Measurements from ENCODE around the gene NR4A2.

The NR4A2 gene

GRCh38 chr2:156340377-156340776, 7.9 kb upstream of the NR4A2 start:
- DNase-seq (ENCODE audit: low spot score) = no peak

- no peak for DNase-seq (ENCODE audit: low spot score)
These were observed 7.3 kb upstream of the NR4A2 start for GRCh38 chr2:156339865-156340264.

GRCh38 chr2:156339110-156339847, 6.8 kb upstream of the NR4A2 start:
- no peak for DNase-seq (ENCODE audit: low spot score)

- no peak for DNase-seq (ENCODE audit: low spot score)
These were observed 6.1 kb upstream of the NR4A2 start for GRCh38 chr2:156338578-156338977.

- peak; percentile 89 for DNase-seq (ENCODE audit: low spot score)
These were observed 2.3 kb upstream of the NR4A2 start for GRCh38 chr2:156334496-156335478.

GRCh38 chr2:156333951-156334495, 1.5 kb upstream of the NR4A2 start:
- DNase-seq (ENCODE audit: low spot score) = peak; percentile 21

GRCh38 chr2:156333274-156333950, 891 bp upstream of the NR4A2 start:
- peak; percentile 62 for DNase-seq (ENCODE audit: low spot score)

GRCh38 chr2:156332284-156332533, 312 bp downstream of the NR4A2 start:
- DNase-seq (ENCODE audit: low spot score) = peak; percentile 26

- DNase-seq (ENCODE audit: low spot score) = peak; percentile 35
These were observed 793 bp downstream of the NR4A2 start for GRCh38 chr2:156331572-156332283.

GRCh38 chr2:156329927-156330726, 2.4 kb downstream of the NR4A2 start:
- DNase-seq (ENCODE audit: low spot score) = no peak

- DNase-seq (ENCODE audit: low spot score) = no peak
These were observed 3.2 kb downstream of the NR4A2 start for GRCh38 chr2:156329031-156329926.

GRCh38 chr2:156327835-156328695, 4.5 kb downstream of the NR4A2 start:
- DNase-seq (ENCODE audit: low spot score) = no peak

GRCh38 chr2:156326526-156327095, 5.9 kb downstream of the NR4A2 start:
- no peak for DNase-seq (ENCODE audit: low spot score)

GRCh38 chr2:156325688-156326525, 6.6 kb downstream of the NR4A2 start:
- no peak for DNase-seq (ENCODE audit: low spot score)

- no peak for DNase-seq (ENCODE audit: low spot score)
These were observed 8.8 kb downstream of the NR4A2 start for GRCh38 chr2:156323754-156324153.

GRCh38 chr2:156322686-156323231, 9.8 kb downstream of the NR4A2 start:
- DNase-seq (ENCODE audit: low spot score) = no peak

- DNase-seq (ENCODE audit: low spot score) = no peak
These were observed 10.4 kb downstream of the NR4A2 start for GRCh38 chr2:156322051-156322685.
